ENCODE measurements around the gene NDUFA3. TPM values are rescaled to one million over a fixed set of nuclear protein-coding genes. Genes with fewer than 3 reads are reported as not detected.

The NDUFA3 gene
- polyA plus RNA-seq (2011; rRNA removed): 36.5 and 43.5 TPM in 2 replicates
- polyA plus RNA-seq (2012; cell fraction: cytosol; rRNA removed): 144 and 147 TPM in 2 replicates
- 85.7 and 103 TPM in 2 replicates for polyA plus RNA-seq (2012; cell fraction: nucleus; rRNA removed)
- 188 to 198 TPM (median 190 TPM) in 3 replicates for polyA plus RNA-seq (2017; fragmentation: RNase III; extraction: RNeasy Plus Mini Kit Qiagen cat#74134 plus additional on column Dnase treatment)
- polyA minus RNA-seq (2011; rRNA and poly(A)+ RNA removed): 122 and 207 TPM in 2 replicates

GRCh38 chr19:54102421-54103169 lies at the start of gene NDUFA3:
Gene NDUFA3 (plus strand): TSS chr19:54102855. CDS start chr19:54102879, 24 bp downstream.
- Histone ChIP-seq H3K27ac (peak within 1 kb of the TSS; percentile 78 to 93), H3K4me2 (peak within 1 kb of the TSS; percentile 93), H3K9me3 (no peaks in the 10 kb centered on the region), H3K4me1 (0 out of 3 replicates have a peak, but pooled peaks cover 8% of the 10 kb centered on the region), H3K4me3 (peak within 1 kb of the TSS; percentile 68)
- DNase-seq (ENCODE audit: low read depth in 1 of 2, low spot score in 1 of 2): peak; percentile 99
- FAIRE-seq: peak; percentile 99
- WGBS (ENCODE audit: missing lambda C conversion rate): 2% methylated on average over 51 of the region's 54 CpGs
- TF ChIP-seq HOXB13 (CRISPR knock-in tag; IDR thresholded peaks at IDR 0.05; ENCODE audit: low read depth) (peak; percentile 62; the same call in 1 of the 2 replicates), PHF8 (IDR thresholded peaks at IDR 0.05; ENCODE audit: borderline replicate concordance, low read depth) (peak; percentile 43; the same call in 1 of the 2 replicates), JUN (IDR thresholded peaks at IDR 0.05) (peak; percentile 63 to 85; a peak in 4 of 5 replicates), ESRRA (IDR thresholded peaks at IDR 0.05; ENCODE audit: borderline replicate concordance, low read length) (0 out of 2 replicates have a peak, but pooled peaks have one; percentile 54), KDM5A (IDR thresholded peaks at IDR 0.05) (peak; percentile 95), CHD2 (IDR thresholded peaks at IDR 0.05; ENCODE audit: low read length, partially characterized antibody) (no peak), MAX (IDR thresholded peaks at IDR 0.05) (peak; percentile 51; the same call in 1 of the 2 replicates), POLR2A (IDR thresholded peaks at IDR 0.05; ENCODE audit: low read length) (peak; percentile 75), E2F6 (IDR thresholded peaks at IDR 0.05; ENCODE audit: borderline replicate concordance, low read depth) (peak; percentile 30; the same call in 1 of the 2 replicates), HDAC2 (IDR thresholded peaks at IDR 0.05) (peak; percentile 100), CBX8 (IDR thresholded peaks at IDR 0.05) (no peak), KDM1A (IDR thresholded peaks at IDR 0.05; ENCODE audit: low read depth) (peak; percentile 100), RCOR1 (IDR thresholded peaks at IDR 0.05; ENCODE audit: low read depth, low read length) (peak; percentile 100), ZNF302 (CRISPR knock-in tag; IDR thresholded peaks at IDR 0.05) (no peak), CHD4 (IDR thresholded peaks at IDR 0.05; ENCODE audit: borderline replicate concordance) (peak; percentile 98)
- TF ChIP-seq, protein P1, sequence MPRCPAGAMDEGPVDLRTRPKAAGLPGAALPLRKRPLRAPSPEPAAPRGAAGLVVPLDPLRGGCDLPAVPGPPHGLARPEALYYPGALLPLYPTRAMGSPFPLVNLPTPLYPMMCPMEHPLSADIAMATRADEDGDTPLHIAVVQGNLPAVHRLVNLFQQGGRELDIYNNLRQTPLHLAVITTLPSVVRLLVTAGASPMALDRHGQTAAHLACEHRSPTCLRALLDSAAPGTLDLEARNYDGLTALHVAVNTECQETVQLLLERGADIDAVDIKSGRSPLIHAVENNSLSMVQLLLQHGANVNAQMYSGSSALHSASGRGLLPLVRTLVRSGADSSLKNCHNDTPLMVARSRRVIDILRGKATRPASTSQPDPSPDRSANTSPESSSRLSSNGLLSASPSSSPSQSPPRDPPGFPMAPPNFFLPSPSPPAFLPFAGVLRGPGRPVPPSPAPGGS (IDR thresholded peaks at IDR 0.05): peak; percentile 49; the same call in 1 of the 3 replicates
- TF ChIP-seq, protein P2, sequence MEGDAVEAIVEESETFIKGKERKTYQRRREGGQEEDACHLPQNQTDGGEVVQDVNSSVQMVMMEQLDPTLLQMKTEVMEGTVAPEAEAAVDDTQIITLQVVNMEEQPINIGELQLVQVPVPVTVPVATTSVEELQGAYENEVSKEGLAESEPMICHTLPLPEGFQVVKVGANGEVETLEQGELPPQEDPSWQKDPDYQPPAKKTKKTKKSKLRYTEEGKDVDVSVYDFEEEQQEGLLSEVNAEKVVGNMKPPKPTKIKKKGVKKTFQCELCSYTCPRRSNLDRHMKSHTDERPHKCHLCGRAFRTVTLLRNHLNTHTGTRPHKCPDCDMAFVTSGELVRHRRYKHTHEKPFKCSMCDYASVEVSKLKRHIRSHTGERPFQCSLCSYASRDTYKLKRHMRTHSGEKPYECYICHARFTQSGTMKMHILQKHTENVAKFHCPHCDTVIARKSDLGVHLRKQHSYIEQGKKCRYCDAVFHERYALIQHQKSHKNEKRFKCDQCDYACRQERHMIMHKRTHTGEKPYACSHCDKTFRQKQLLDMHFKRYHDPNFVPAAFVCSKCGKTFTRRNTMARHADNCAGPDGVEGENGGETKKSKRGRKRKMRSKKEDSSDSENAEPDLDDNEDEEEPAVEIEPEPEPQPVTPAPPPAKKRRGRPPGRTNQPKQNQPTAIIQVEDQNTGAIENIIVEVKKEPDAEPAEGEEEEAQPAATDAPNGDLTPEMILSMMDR (IDR thresholded peaks at IDR 0.05): no peak
- ChIA-PET CTCF (interaction anchor here (0.7 to 1.0 kb wide), 2 partner anchors 78 to 196 kb away, joined by 3 to 5 read pairs; no protein-coding TSS in a partner anchor), POLR2A (interaction anchor here (1.3 to 2.5 kb wide), 2 partner anchors 12 to 111 kb away, joined by 3 to 18 read pairs; partner anchors contain the start of genes CACNG6, PRPF31 and TFPT)
- ATAC-seq: peak; percentile 96 to 99

- ATAC-seq: no peak
- DNase-seq (ENCODE audit: low read depth in 1 of 2, low spot score in 1 of 2): no peak
- 35% methylated on average over 9 of the region's 9 CpGs for WGBS (ENCODE audit: missing lambda C conversion rate)
- H3K27ac ChIP-seq: no peak overlapping the region
- H3K4me2 ChIP-seq: no peak overlapping the region
- ChIA-PET CTCF (no interaction called here), POLR2A (no interaction called here)
- no peaks in the 10 kb centered on the region for H3K4me1 ChIP-seq
- FAIRE-seq: no peak
- no peaks in the 10 kb centered on the region for H3K9me3 ChIP-seq
- H3K4me3 ChIP-seq: no peak overlapping the region
- TF ChIP-seq CBX8 (IDR thresholded peaks at IDR 0.05) (no peak), KDM1A (IDR thresholded peaks at IDR 0.05; ENCODE audit: low read depth) (no peak), HOXB5 (CRISPR knock-in tag; IDR thresholded peaks at IDR 0.05) (no peak), FOXS1 (CRISPR knock-in tag; IDR thresholded peaks at IDR 0.05) (no peak), PHF8 (IDR thresholded peaks at IDR 0.05; ENCODE audit: borderline replicate concordance, low read depth) (no peak), ELK1 (IDR thresholded peaks at IDR 0.05; ENCODE audit: low read depth, low read length) (no peak), MAZ (IDR thresholded peaks at IDR 0.05; ENCODE audit: borderline replicate concordance, low read depth, low read length) (no peak), HMGXB4 (CRISPR knock-in tag; IDR thresholded peaks at IDR 0.05; ENCODE audit: borderline replicate concordance) (no peak), GATA3 (IDR thresholded peaks at IDR 0.05; ENCODE audit: borderline replicate concordance) (no peak), EHF (CRISPR knock-in tag; IDR thresholded peaks at IDR 0.05) (no peak), KDM5A (IDR thresholded peaks at IDR 0.05) (no peak), TP53 (CRISPR knock-in tag; IDR thresholded peaks at IDR 0.05) (no peak), POLR2A (IDR thresholded peaks at IDR 0.05; ENCODE audit: low read length) (no peak), POLR2AphosphoS2 (conservative IDR thresholded peaks at IDR 0.05; ENCODE audit: low read length) (no peak)
- TF ChIP-seq, protein P3, sequence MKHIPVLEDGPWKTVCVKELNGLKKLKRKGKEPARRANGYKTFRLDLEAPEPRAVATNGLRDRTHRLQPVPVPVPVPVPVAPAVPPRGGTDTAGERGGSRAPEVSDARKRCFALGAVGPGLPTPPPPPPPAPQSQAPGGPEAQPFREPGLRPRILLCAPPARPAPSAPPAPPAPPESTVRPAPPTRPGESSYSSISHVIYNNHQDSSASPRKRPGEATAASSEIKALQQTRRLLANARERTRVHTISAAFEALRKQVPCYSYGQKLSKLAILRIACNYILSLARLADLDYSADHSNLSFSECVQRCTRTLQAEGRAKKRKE (CRISPR knock-in tag; IDR thresholded peaks at IDR 0.05; ENCODE audit: low read depth): no peak
Observed at GRCh38 chr19:54062643-54063042, 40.0 kb upstream of the NDUFA3 start.
